Measurements from ENCODE around the gene SLC9A3.

Gene SLC9A3

GRCh38 chr5:473551-474192 is 50.6 kb downstream of the SLC9A3 start:
- H3K4me3 ChIP-seq (ENCODE audit: low read depth, low read length): peak overlapping the region; percentile 83
- in situ Hi-C loops (cut with HindIII; ENCODE audit: low sequenced_read_pairs): no loop called here
- no peak for DNase-seq (ENCODE audit: low read depth)
- TF ChIP-seq CTCF (IDR thresholded peaks at IDR 0.05; ENCODE audit: low read depth, low read length, missing control alignments): no peak

- peak overlapping the region; percentile 83 for H3K4me3 ChIP-seq (ENCODE audit: low read depth, low read length)
- in situ Hi-C loops (cut with HindIII; ENCODE audit: low sequenced_read_pairs): no loop called here
- TF ChIP-seq CTCF (IDR thresholded peaks at IDR 0.05; ENCODE audit: low read depth, low read length, missing control alignments): no peak
- peak; percentile 4 for DNase-seq (ENCODE audit: low read depth)
These were observed 51.3 kb downstream of the SLC9A3 start for GRCh38 chr5:472656-473550.

GRCh38 chr5:472076-472655 is 52.1 kb downstream of the SLC9A3 start:
- in situ Hi-C loops (cut with HindIII; ENCODE audit: low sequenced_read_pairs): no loop called here
- no peak for TF ChIP-seq CTCF (IDR thresholded peaks at IDR 0.05; ENCODE audit: low read depth, low read length, missing control alignments)
- H3K4me3 ChIP-seq (ENCODE audit: low read depth, low read length): peak overlapping the region; percentile 83
- no peak for DNase-seq (ENCODE audit: low read depth)

GRCh38 chr5:471750-472058 is 52.5 kb downstream of the SLC9A3 start:
- in situ Hi-C loops (cut with HindIII; ENCODE audit: low sequenced_read_pairs): no loop called here
- no peak for DNase-seq (ENCODE audit: low read depth)
- TF ChIP-seq CTCF (IDR thresholded peaks at IDR 0.05; ENCODE audit: low read depth, low read length, missing control alignments): no peak
- peak overlapping the region; percentile 83 for H3K4me3 ChIP-seq (ENCODE audit: low read depth, low read length)

GRCh38 chr5:470961-471749 is 53.1 kb downstream of the SLC9A3 start:
- DNase-seq (ENCODE audit: low read depth): no peak
- no peak for TF ChIP-seq CTCF (IDR thresholded peaks at IDR 0.05; ENCODE audit: low read depth, low read length, missing control alignments)
- in situ Hi-C loops (cut with HindIII; ENCODE audit: low sequenced_read_pairs): no loop called here
- H3K4me3 ChIP-seq (ENCODE audit: low read depth, low read length): no peak overlapping the region

All from astrocyte of the cerebellum (primary cell).